ENCODE measurements around the gene OR10T2. TPM values are rescaled to one million over a fixed set of nuclear protein-coding genes. Genes with fewer than 3 reads are reported as not detected.

OR10T2 gene
- total RNA-seq, 1 donor from 2014 or later = not detected

DNA sequence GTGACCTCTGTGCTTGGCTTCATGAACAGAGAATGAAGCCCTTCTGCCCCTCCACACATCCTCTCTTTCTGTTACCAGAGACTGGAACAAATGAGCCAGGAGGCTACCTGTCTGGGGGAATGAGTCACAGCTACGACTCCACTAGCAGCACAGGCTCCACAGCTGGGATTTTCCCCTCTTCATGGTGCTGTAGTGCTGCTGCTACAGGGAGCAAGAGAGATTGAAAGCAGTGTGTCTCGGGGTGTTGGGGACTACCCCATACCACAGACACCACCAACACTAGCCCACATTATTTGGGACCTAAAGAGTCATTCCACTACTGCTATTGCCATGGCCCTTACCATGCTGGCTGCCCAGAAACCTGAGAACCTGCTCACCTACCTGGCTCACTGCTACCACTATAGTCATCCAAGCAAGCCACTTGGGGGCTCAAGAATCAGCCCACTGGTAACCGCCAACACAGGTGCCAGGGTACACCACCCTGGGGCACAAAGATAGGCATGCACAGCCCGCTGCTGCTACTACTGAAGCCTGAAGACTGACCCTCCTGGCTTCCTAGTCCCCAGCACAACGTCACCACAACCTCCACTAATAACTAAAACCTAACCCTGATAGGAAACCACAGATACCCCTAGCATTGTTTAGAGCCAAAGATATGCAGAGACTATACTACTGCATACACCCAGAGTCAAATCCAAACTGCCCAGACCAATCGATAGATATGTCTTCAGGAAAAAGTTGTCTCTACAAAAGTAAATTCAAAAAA, 27.9 kb downstream of the OR10T2 start:
- Histone ChIP-seq H4K20me1 (ENCODE audit: low read depth) (no peaks in the 10 kb centered on the region), H3K9me3 (ENCODE audit: low read depth) (no peaks in the 10 kb centered on the region), H3K4me2 (no peak overlapping the region)

DNA sequence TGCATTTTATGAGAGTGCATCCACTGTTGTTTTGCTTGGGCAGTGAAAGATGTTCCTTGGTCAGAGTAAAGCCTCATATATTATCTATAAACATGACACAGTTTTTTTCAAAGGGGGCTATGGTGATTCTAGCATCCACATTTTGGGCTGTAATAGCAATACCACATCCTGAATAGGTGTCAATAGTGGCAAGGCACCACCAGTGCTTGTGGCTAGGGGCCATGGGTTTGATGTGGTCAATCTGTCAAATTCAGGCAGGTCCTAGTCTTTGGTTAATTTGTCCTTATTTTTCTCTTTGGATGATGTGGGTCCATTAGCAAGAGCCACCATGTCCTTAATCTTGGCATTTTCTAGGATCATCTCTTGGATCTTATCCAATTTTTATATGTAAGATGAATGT, 32.5 kb downstream of the OR10T2 start:
- no peak overlapping the region for H3K27ac ChIP-seq
- H3K4me1 ChIP-seq = no peaks in the 10 kb centered on the region
- H3K4me3 ChIP-seq = no peak overlapping the region
- H3K4me1 Mint-ChIP-seq = no peaks in the 10 kb centered on the region
- H2AFZ ChIP-seq (replicated peaks) = no peak overlapping the region
- H3K27me3 ChIP-seq = no peaks in the 10 kb centered on the region
- TF ChIP-seq EZH2phosphoT487 (IDR thresholded peaks at IDR 0.05) (no peak), CTCF (IDR thresholded peaks at IDR 0.05) (no peak), EZH2 (IDR thresholded peaks at IDR 0.05) (no peak)
- H3F3A ChIP-seq (ENCODE audit: low read depth) = no peaks in the 10 kb centered on the region
- DNase-seq (ENCODE audit: low spot score) = no peak
- no peak overlapping the region for H3K27ac Mint-ChIP-seq
- no peaks in the 10 kb centered on the region for H4K20me1 ChIP-seq (ENCODE audit: low read depth)
- no peaks in the 10 kb centered on the region for H3K79me2 ChIP-seq (ENCODE audit: low read depth)
- H3K36me3 Mint-ChIP-seq = no peaks in the 10 kb centered on the region
- no peaks in the 10 kb centered on the region for H3K9me3 ChIP-seq (ENCODE audit: low read depth)
- no peak overlapping the region for H3K4me3 Mint-ChIP-seq
- H3K36me3 ChIP-seq = no peaks in the 10 kb centered on the region
- H3K27me3 Mint-ChIP-seq (ENCODE audit: insufficient read depth, low read depth) = peaks cover 5% of the 10 kb centered on the region
- H3K9me3 Mint-ChIP-seq = peaks cover 3% of the 10 kb centered on the region
- no peak overlapping the region for H3K9ac ChIP-seq
- no peak overlapping the region for H3K4me2 ChIP-seq

More for the DNA sequence above, 27.9 kb downstream of the OR10T2 start:
- Histone ChIP-seq H3K9ac (no peak overlapping the region), H3K79me2 (ENCODE audit: low read depth) (no peaks in the 10 kb centered on the region), H3K27ac (no peak overlapping the region), H3K4me3 (no peak overlapping the region), H3K4me1 (no peaks in the 10 kb centered on the region), H3F3A (ENCODE audit: low read depth) (no peaks in the 10 kb centered on the region), H3K27me3 (no peaks in the 10 kb centered on the region), H2AFZ (replicated peaks) (no peak overlapping the region), H3K36me3 (no peaks in the 10 kb centered on the region)
- Mint-ChIP-seq H3K9me3 (peaks cover 5% of the 10 kb centered on the region), H3K4me3 (no peak overlapping the region), H3K4me1 (no peaks in the 10 kb centered on the region), H3K27me3 (ENCODE audit: insufficient read depth, low read depth) (peaks cover 7% of the 10 kb centered on the region), H3K36me3 (no peaks in the 10 kb centered on the region), H3K27ac (no peak overlapping the region)
- no peak for DNase-seq (ENCODE audit: low spot score)
- TF ChIP-seq EZH2phosphoT487 (IDR thresholded peaks at IDR 0.05) (no peak), CTCF (IDR thresholded peaks at IDR 0.05) (no peak), EZH2 (IDR thresholded peaks at IDR 0.05) (no peak)

GRCh38 chr1:158362941-158363340, 36.3 kb downstream of the OR10T2 start:
- no peak overlapping the region for H3K27ac Mint-ChIP-seq
- H3K4me3 Mint-ChIP-seq = no peak overlapping the region
- H3K4me2 ChIP-seq = no peak overlapping the region
- no peaks in the 10 kb centered on the region for H4K20me1 ChIP-seq (ENCODE audit: low read depth)
- H2AFZ ChIP-seq (replicated peaks) = no peak overlapping the region
- no peaks in the 10 kb centered on the region for H3K36me3 ChIP-seq
- H3K9ac ChIP-seq = no peak overlapping the region
- H3K9me3 ChIP-seq (ENCODE audit: low read depth) = no peaks in the 10 kb centered on the region
- no peaks in the 10 kb centered on the region for H3K9me3 Mint-ChIP-seq
- no peak overlapping the region for H3K4me3 ChIP-seq
- H3K79me2 ChIP-seq (ENCODE audit: low read depth) = no peaks in the 10 kb centered on the region
- H3F3A ChIP-seq (ENCODE audit: low read depth) = no peaks in the 10 kb centered on the region
- H3K27ac ChIP-seq = no peak overlapping the region
- H3K27me3 ChIP-seq = no peaks in the 10 kb centered on the region
- no peak for DNase-seq (ENCODE audit: low spot score)
- TF ChIP-seq EZH2phosphoT487 (IDR thresholded peaks at IDR 0.05) (no peak), EZH2 (IDR thresholded peaks at IDR 0.05) (no peak), CTCF (IDR thresholded peaks at IDR 0.05) (no peak)
- no peaks in the 10 kb centered on the region for H3K4me1 Mint-ChIP-seq
- H3K36me3 Mint-ChIP-seq = no peaks in the 10 kb centered on the region
- H3K27me3 Mint-ChIP-seq (ENCODE audit: insufficient read depth, low read depth) = no peaks in the 10 kb centered on the region
- no peaks in the 10 kb centered on the region for H3K4me1 ChIP-seq
